Body of pancreas (tissue), 4 donors: Measurements from ENCODE around the gene NDUFB4. TPM values are rescaled to one million over a fixed set of nuclear protein-coding genes. Genes with fewer than 3 reads are reported as not detected.

ENCODE experiments used
- ATAC-seq: fragments of 150-250 bp; one replicate; pipeline ENCODE4 v1.9.1; 2016
- DNase-seq, 4 donors: peaks; one replicate each; pipeline ENCODE4 v3.0.0-alpha.2; 2019
- H3K27ac ChIP-seq, 4 donors: fragments of 200-600 bp; sonication (generic); 1 replicate in 3 of 4; 2 replicates in 1 of 4; pipeline versions ENCODE4 v1.5.1 to v1.6.1; 2016 to 2019; ENCODE audit warnings: mild to moderate bottlenecking in 1 of 4, mixed read lengths in 1 of 4, moderate library complexity in 1 of 4
- H3K27me3 ChIP-seq, 2 donors: fragments of 200-600 bp; sonication (generic); one replicate each; pipeline ENCODE4 v1.6.0; 2016; ENCODE audit warnings: mild to moderate bottlenecking in 1 of 2
- H3K36me3 ChIP-seq, 2 donors: fragments of 200-600 bp; sonication (generic); replicated peaks in 1 of 2; 2 replicates each; pipeline ENCODE4 v1.5.1; 2016; ENCODE audit warnings: low read depth in 2 of 2; ENCODE audit not compliant: insufficient read depth in 1 of 2
- H3K4me1 ChIP-seq: fragments of 200-600 bp; sonication (generic); one replicate; pipeline ENCODE4 v1.6.0; 2016
- H3K4me3 ChIP-seq, 2 donors: fragments of 200-600 bp; sonication (generic); 1 replicate in 1 of 2; 2 replicates in 1 of 2; pipeline ENCODE4 v1.5.1; 2016 to 2019
- H3K9me3 ChIP-seq, 3 donors: fragments of 200-600 bp; sonication (generic); 1 replicate in 2 of 3; 2 replicates in 1 of 3; pipeline ENCODE4 v1.5.1; 2016
- POLR2A ChIP-seq, 3 donors: fragments of 450-650 bp; IDR thresholded peaks; one replicate each; pipeline ENCODE4 v1.6.1; 2016; ENCODE audit warnings: antibody characterized with exemption in 3 of 3, mild to moderate bottlenecking in 2 of 3
- WGBS, 2 donors: methylation state at CpG; one replicate each; pipeline ENCODE4 v1.1.5; 2017; 5-methylcytosine and 5-hydroxymethylcytosine counted together
- intact Hi-C: fragments of 100-400 bp; cut with DNase I; formaldehyde crosslinking; loops from one replicate; pipeline ENCODE4 v1.15.1; 2023
- total RNA-seq, 2 donors: library from RNA; depleted of rRNA; stranded (reverse); fragments of >200 nt; gene quantifications; one replicate each; pipeline ENCODE4 v1.1.0, GENCODE V29; 2016
- TF ChIP-seq, protein P1 (sequence below), 7 experiments: fragments of 450-650 bp in 4 of 7; fragments of 200-600 bp in 3 of 7; sonication (generic) in 3 of 7; IDR thresholded peaks; one replicate each; pipeline ENCODE4 v1.5.1; 2016 to 2019; ENCODE audit warnings: antibody characterized with exemption in 7 of 7

The NDUFB4 gene
- total RNA-seq, 2 donors from 2014 or later = 15.8 to 60.7 TPM

GRCh38 chr3:120622870-120623726, 27.0 kb downstream of the NDUFB4 start:
- Histone ChIP-seq H3K4me1 (no peaks in the 10 kb centered on the region), H3K4me3 (no peak overlapping the region), H3K36me3 (peaks cover 0 to 2% of the 10 kb centered on the region in 2 donors), H3K9me3 (peaks cover 0 to 15% (median 0%) of the 10 kb centered on the region in 3 donors), H3K27me3 (no peaks in the 10 kb centered on the region), H3K27ac (no peak overlapping the region)
- ATAC-seq (no peak), DNase-seq (no peak)
- 80 to 84% methylated on average over 12 of the region's 12 CpGs for WGBS, 2 donors
- intact Hi-C loops = no loop called here
- TF ChIP-seq, protein P1, sequence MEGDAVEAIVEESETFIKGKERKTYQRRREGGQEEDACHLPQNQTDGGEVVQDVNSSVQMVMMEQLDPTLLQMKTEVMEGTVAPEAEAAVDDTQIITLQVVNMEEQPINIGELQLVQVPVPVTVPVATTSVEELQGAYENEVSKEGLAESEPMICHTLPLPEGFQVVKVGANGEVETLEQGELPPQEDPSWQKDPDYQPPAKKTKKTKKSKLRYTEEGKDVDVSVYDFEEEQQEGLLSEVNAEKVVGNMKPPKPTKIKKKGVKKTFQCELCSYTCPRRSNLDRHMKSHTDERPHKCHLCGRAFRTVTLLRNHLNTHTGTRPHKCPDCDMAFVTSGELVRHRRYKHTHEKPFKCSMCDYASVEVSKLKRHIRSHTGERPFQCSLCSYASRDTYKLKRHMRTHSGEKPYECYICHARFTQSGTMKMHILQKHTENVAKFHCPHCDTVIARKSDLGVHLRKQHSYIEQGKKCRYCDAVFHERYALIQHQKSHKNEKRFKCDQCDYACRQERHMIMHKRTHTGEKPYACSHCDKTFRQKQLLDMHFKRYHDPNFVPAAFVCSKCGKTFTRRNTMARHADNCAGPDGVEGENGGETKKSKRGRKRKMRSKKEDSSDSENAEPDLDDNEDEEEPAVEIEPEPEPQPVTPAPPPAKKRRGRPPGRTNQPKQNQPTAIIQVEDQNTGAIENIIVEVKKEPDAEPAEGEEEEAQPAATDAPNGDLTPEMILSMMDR (IDR thresholded peaks at IDR 0.05) = no peak
- TF ChIP-seq POLR2A (IDR thresholded peaks at IDR 0.05) = no peak

DNA sequence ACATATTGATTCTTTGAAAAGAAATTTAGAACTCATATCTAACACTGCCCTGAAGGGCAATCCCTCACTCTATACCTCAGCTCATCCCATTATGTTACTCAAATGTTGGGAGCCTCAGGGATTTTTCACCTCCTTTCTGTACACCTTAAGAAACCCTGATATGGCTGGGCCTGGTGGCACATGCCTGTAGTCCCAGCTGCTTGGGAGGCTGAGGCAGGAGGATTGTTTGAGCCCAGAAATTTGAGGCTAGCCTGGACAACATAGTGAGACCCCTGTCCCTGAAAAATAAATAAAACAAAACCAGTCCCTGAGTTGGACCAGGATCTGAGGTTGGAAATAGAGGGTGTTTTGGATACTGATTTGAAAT, 27.6 kb downstream of the NDUFB4 start:
- H3K36me3 ChIP-seq = peaks cover 0 to 2% of the 10 kb centered on the region in 2 donors
- no peaks in the 10 kb centered on the region for H3K27me3 ChIP-seq
- H3K4me3 ChIP-seq = no peak overlapping the region
- no peak for DNase-seq
- peaks cover 0 to 15% (median 0%) of the 10 kb centered on the region in 3 donors for H3K9me3 ChIP-seq
- TF ChIP-seq POLR2A (IDR thresholded peaks at IDR 0.05) = no peak
- TF ChIP-seq, protein P1 (IDR thresholded peaks at IDR 0.05) = no peak
- H3K4me1 ChIP-seq = no peaks in the 10 kb centered on the region
- intact Hi-C loops = no loop called here
- ATAC-seq = no peak
- no peak overlapping the region for H3K27ac ChIP-seq

DNA sequence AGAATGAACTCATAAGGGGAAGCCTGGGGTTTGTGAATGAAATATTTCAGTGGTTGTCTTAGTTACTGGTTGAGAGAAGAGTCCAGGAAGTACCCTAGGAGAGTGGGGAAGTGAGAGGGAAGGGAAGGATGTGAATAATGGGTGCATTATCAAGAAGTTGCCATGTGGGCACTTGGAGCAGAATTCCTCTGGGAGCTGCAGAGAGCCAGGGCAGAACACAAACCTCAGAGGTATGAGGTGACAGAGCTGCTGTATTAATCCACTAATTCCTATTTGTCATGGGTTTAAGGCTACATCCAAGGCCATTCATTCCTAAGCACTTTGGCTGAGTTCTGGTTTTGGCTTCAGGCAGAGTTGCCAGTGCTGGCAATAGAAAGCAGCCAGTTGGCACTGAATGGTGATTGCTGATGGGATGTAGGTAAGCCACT, 29.0 kb downstream of the NDUFB4 start:
- H3K9me3 ChIP-seq = peaks cover 0 to 15% (median 0%) of the 10 kb centered on the region in 3 donors
- TF ChIP-seq, protein P1 (IDR thresholded peaks at IDR 0.05) = no peak
- no peak for TF ChIP-seq POLR2A (IDR thresholded peaks at IDR 0.05)
- intact Hi-C loops = no loop called here
- no peaks in the 10 kb centered on the region for H3K4me1 ChIP-seq
- peaks cover 0 to 2% of the 10 kb centered on the region in 2 donors for H3K36me3 ChIP-seq
- peak in 1 of 4 donors; percentile 13 for DNase-seq
- H3K27me3 ChIP-seq = no peaks in the 10 kb centered on the region
- no peak overlapping the region for H3K4me3 ChIP-seq
- ATAC-seq = peak; percentile 24
- H3K27ac ChIP-seq = no peak overlapping the region

GRCh38 chr3:120634539-120634938, 38.4 kb downstream of the NDUFB4 start:
- H3K36me3 ChIP-seq = peaks cover 0 to 2% of the 10 kb centered on the region in 2 donors
- ATAC-seq = no peak
- 0% methylated on average over 1 of the region's 1 CpG for WGBS, 2 donors
- TF ChIP-seq, protein P1 (IDR thresholded peaks at IDR 0.05) = no peak
- TF ChIP-seq POLR2A (IDR thresholded peaks at IDR 0.05) = no peak
- H3K27ac ChIP-seq = no peak overlapping the region
- H3K27me3 ChIP-seq = no peaks in the 10 kb centered on the region
- DNase-seq = no peak
- intact Hi-C loops = no loop called here
- no peaks in the 10 kb centered on the region for H3K9me3 ChIP-seq
- H3K4me1 ChIP-seq = no peaks in the 10 kb centered on the region
- no peak overlapping the region for H3K4me3 ChIP-seq
